ENCODE measurements around the gene CHRM4.

Gene CHRM4

GRCh38 chr11:46367244-46367915 is 24.2 kb downstream of the CHRM4 start:
- peak; percentile 80 for DNase-seq

GRCh38 chr11:46366661-46367161 is 24.9 kb downstream of the CHRM4 start:
- DNase-seq: no peak

- no peak for DNase-seq
Observed at GRCh38 chr11:46366260-46366659, 25.3 kb downstream of the CHRM4 start.

GRCh38 chr11:46364791-46365190 is 26.8 kb downstream of the CHRM4 start:
- no peak for DNase-seq

DNA sequence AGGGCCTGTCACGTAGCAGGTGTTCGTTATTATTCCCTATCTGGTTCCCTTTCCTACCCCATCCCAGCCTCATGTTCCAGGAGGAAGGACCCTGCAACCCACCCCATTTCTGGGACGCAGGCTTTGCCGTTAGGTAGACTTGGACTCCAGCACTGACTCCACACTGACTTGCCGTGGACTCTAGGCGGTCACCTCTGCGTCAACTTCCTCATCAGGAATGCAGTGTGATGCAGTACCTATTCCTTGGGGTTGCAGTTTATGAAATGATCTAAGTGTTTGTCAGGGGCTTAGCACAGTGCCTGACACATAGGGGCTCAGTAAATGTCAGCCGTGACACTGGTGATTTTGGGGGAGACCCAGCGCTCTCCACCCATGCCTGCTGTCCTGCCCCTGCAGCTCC is 27.5 kb downstream of the CHRM4 start:
- no peak for DNase-seq

DNA sequence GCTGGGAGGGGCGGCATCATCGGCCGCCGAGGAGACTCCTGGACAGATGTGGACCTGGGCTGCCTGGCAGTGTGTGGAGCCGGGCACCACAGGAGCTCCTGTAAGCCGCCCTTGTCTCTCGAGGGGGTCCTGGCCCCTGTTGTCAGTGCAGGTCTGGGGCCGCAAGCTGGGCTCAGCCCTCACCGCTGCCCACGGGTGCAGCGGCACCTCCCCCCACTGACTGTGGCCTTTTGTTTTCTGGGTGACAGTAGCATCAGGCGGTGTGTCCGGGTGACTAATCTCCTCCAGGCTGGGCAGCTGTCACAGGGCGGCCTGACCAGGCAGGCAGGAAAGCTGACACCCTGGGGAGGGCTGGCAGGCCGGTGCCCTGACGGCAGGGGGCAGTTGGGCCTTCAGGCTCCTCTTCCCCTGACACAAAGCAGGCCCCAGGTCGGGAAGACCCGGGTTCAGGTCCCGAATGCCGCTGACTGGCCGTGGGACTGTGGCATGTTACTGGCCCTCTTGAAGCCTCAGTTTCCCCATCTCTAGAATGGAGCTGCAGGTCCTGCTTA is 28.0 kb downstream of the CHRM4 start:
- DNase-seq: no peak

DNA sequence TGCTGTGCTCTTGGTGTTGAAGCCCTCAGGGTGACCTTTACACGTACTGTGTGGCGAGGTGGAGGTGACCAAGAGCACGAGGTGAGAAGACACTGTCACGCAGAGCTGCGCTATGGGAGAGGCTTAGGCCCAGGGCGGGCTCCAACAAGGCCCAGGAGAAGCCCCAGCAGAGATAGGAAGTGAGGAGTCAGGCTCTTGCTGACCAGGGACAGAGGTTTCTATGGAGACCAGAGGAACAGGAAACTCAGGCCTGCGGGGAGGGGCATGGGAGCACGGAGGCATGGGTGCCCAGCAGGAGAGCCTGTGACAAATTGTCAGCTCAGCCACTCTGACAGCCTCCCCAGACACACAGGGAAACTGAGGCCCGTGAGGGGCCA is 28.6 kb downstream of the CHRM4 start:
- DNase-seq: no peak

- no peak for DNase-seq
Observed at GRCh38 chr11:46362156-46363030, 29.2 kb downstream of the CHRM4 start.

GRCh38 chr11:46361283-46362155 is 30.1 kb downstream of the CHRM4 start:
- peak; percentile 63 for DNase-seq

DNA sequence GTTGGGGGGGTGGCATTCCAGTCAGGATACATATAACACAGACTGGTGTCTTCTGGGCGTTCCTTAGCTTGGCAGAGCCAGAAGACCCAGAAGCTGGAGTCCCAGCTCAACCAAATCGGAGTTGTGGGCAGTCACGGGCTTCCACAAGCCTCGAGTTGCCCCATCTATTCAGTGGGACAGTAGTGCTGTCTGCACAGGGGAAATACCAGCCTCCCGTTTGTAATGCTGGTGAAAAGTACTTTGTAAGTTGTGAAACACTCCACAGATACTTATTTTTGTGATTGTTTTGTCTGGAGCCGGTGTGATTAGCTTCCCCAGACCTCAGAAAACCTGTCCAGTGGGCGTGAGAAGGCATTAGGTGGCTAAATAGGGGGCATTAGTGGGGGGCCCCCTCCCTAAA is 30.7 kb downstream of the CHRM4 start:
- DNase-seq: no peak

GRCh38 chr11:46359953-46360352 is 31.6 kb downstream of the CHRM4 start:
- no peak for DNase-seq

GRCh38 chr11:46357483-46357936 is 34.1 kb downstream of the CHRM4 start:
- no peak for DNase-seq

DNA sequence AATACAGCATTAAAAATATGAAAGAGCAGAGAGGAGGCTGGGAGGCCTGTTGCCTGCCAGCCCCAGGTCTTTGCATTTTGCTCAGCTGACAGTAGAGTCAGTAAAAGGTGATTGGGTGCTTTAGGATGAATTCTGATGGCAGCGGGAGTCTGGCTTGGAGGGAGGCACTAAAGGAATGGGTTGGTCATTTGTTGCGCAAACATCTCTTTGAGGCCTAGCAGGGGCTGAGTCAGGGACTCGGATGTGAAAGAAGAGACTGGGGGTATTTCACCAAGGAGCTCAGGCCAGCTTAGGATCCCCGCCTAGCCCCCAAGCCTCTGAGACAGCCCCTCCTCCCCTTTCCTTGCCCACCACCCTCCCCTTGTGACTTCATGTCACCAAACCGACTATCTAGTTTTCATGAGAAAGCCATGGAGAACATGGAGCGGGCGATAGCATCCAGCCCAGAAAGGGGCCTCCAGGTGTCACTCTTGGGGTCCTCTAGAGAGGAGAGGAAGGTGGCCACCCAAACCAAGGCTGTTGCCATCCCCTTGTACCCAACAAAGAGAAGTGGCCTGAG is 34.6 kb downstream of the CHRM4 start:
- no peak for DNase-seq

DNA sequence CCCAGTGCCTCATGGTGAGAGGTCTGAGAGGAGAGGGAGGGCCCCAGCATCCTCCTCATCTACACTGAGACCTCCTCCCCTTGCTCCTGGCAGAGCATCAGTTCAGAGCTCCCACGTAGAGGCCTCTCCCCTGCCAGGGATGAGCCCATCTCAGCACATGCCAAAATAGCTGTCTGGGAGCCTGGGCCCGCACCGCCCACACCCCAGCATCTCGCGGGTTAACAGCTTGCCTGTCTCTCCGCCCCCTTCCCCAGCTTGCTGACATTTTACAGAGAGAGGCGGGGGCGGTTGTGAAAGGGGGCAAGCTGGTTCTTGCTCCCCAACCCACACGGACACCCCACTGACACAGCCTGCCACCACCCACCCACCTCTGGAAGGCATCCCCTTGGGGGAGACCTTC is 37.9 kb downstream of the CHRM4 start:
- DNase-seq: no peak

DNA sequence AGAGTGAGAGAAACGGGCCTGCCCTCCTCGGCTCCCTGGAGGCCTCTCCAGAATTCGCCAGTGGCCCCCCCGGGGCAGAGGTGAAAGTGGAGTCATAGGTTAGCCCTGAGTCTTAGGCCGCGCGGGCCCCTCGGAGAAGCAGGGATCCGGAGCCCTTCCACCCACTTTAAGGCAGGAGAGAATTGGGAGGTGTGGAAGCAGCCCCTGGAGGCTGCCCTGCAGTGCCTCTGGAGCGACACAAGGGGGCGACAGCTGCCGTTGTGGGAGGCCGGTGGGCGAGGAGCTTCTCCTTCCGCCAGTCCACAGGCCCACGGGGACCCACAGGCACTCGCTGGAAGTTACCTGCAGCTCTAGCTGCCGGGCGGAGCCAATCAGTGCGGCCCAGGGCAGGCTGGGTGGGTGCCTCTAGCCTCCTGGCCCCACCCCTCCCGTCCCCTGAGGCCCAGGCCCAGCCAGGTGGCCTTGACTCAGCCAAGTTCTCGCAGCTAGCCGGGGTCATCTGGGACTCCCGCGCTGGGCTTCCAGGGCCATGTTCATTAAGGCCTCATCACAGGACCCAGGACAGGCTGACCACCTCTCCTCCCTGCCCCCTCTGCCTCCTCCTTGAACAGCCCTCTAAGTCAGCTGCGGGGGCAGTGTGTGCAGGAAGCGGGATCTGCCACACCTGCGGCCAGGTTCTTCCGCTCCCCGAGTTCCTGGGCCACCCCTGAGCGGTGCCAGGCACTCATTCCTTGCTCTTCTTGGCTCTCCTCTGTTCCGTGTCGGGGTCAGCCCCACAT is 39.3 kb downstream of the CHRM4 start:
- DNase-seq: peak; percentile 88

DNA sequence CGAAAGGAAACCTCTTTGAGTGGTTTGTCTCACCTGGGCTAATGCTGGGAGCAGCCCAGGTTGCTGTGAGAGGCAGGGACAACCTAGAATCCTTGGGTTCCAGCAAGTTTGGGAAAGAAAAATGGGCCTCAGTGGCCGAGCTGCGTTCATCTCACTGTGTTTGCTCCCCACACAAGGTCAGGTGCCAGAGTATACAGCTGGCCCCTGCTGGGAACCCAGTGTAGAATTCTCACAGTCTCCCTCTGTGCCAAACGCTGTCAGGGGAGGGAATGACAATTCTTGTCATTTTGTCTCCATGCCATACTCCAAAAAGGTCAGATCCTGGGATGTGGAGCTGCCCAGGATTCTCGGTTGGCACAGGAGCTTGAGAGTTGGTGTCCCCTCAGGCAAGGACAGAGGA is 40.0 kb downstream of the CHRM4 start:
- no peak for DNase-seq

DNA sequence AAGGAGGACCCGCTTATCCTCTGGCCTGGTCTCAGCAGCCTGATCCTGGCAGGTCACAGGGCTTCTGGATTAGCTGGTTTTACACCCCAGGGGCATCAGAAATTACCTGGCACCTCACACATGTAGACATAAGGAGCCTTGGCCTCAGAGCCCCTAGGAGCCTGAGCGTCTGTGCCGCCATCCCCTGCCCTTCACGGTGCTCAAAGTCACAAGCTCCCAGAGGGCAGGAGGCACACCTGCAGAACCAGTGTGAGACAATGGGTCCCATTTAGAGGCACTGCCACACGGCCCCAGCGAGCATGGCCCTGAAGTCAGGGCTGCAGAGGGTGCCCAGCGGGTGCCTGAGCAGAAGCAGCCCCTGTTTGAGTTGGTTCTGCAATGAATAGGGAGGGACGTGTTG is 40.4 kb downstream of the CHRM4 start:
- no peak for DNase-seq

DNA sequence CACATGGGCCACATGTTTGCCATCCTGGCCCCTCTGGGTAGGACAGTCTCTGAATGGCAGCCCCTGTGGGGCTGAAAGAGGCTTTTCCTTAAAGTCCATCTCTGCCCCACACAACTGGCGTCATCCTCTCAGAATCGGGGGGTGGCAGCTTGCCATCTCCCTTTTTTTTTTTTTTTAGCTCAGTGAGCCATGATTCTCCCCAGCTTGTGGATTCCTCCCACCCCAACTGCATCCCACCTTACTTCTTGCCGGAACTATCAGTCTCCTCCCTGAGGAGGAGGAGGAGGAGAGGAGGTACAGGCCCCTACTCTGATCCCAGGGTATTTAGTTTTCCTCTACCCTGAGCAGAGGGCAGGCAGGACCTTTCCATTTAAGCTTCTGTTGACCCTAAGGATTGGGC is 40.9 kb downstream of the CHRM4 start:
- DNase-seq: no peak

DNA sequence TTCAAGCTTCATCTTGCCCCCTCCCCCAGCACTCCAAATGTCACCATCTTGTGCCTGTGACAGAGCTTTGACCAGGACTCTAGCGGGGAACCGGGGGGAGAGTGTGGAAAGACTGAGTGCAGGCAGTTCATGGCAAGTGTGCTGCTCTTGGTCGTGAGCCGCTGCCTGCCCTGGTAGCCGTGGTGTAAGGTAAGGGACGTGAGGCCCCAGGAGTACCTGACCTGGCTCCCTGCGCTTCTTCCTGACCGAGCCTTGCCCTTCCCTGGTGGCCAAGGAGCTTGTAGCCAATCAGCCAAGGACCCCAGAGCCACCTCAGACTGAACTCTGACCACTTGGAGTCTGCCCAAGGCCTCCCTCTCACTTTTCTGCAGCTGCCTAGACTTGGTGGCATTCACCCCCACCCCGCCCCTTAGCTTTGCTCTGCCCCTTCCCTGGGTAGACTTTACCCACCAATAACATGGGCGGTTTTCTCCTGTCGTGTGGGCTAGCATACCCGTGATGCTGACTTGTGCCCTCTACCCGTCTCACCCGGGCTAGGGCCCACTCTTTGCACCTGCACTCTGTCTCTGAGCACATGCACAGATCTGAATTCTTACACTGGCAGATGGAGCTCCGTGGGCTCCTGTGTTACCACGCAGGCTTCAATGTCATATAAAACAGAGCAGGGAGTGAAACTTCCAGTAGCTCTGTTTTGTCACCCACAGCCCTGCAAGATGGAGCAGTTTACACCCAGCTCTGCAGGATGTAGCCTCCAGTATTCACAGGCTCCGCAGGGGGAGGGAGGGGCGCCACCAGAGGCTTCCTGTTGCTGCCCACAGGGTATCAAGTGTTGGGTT is 42.8 kb downstream of the CHRM4 start:
- peak; percentile 69 for DNase-seq

DNA sequence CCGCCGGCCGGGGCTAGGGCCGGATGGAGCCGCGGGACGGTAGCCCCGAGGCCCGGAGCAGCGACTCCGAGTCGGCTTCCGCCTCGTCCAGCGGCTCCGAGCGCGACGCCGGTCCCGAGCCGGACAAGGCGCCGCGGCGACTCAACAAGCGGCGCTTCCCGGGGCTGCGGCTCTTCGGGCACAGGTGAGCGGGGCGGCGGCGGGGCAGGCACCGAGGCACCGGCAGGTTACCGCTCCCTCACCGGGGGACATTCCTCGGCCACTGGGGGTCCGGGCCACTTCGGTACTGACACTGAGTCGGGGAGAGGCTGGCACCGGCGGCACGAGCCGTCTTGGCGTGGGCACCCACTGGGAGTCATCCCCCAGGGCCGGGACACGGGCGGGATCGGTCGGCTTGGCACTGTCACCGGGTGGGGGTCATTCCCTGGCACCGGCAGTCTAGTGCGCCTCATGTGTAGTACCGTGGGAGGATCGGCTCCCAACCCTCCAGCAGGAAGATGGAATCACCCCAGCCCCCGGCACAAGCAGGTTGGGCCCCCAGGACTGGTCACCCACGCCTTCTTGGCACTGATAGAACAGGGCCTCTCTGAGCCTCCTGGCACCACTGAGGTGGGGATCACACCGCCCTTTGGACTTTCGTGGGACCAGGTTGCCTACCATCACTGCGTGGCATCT is 43.8 kb downstream of the CHRM4 start:
- DNase-seq: no peak

All from CD4-positive, alpha-beta T cell treated with Interleukin-12 subunit alpha and Interleukin-12 subunit beta, for 1 hour (primary cell).